Kidney (tissue), 14 donors: ENCODE measurements around the gene VPS13A. TPM values are rescaled to one million over a fixed set of nuclear protein-coding genes. Genes with fewer than 3 reads are reported as not detected.
A peak's percentile ranks its signal among the peaks of the same experiment; 100 is the strongest.

ENCODE experiments used
- DNase-seq, 5 donors: peaks; one replicate each; pipeline ENCODE4 v3.0.0-alpha.2; 2013 to 2020
- FAIRE-seq: peaks from 2 replicates; lab custom pipeline; 2012; peaks lifted over from hg19 to GRCh38; lab: Jason Lieb, UNC
- H3K27ac ChIP-seq, 2 donors: one replicate each; pipeline ENCODE4 v1.7.0; 2013; ENCODE audit warnings: low read depth in 2 of 2, low read length in 2 of 2, inconsistent platforms in 1 of 2
- H3K27me3 ChIP-seq: one replicate; pipeline ENCODE4 v1.7.1; 2013; ENCODE audit warnings: low read length, inconsistent platforms; ENCODE audit not compliant: control insufficient read depth, insufficient read depth
- H3K36me3 ChIP-seq, 3 donors: one replicate each; pipeline versions ENCODE4 v1.7.0 to v1.7.1; 2013; ENCODE audit warnings: low read length in 3 of 3, control low read depth in 1 of 3, inconsistent platforms in 1 of 3; ENCODE audit not compliant: insufficient read depth in 3 of 3, control insufficient read depth in 2 of 3
- H3K4me1 ChIP-seq, 3 donors: one replicate each; pipeline versions ENCODE4 v1.7.0 to v1.7.1; 2013; ENCODE audit warnings: low read length in 3 of 3, inconsistent platforms in 1 of 3, low read depth in 1 of 3; ENCODE audit not compliant: control insufficient read depth in 2 of 3, insufficient read depth in 2 of 3
- H3K4me3 ChIP-seq, 3 donors: one replicate each; pipeline versions ENCODE4 v1.7.0 to v1.8.1; 2013; ENCODE audit warnings: low read length in 3 of 3, control low read depth in 1 of 3, inconsistent platforms in 1 of 3
- H3K9ac ChIP-seq, 3 donors: one replicate each; pipeline versions ENCODE4 v1.7.0 to v1.7.1; 2013; ENCODE audit warnings: low read length in 3 of 3, control low read depth in 1 of 3, inconsistent platforms in 1 of 3
- H3K9me3 ChIP-seq, 3 donors: one replicate each; pipeline versions ENCODE4 v1.7.0 to v1.7.1; 2013; ENCODE audit warnings: low read length in 3 of 3, control low read depth in 1 of 3, inconsistent platforms in 1 of 3; ENCODE audit not compliant: control insufficient read depth in 2 of 3, insufficient read depth in 1 of 3
- CTCF ChIP-seq: IDR thresholded peaks from 3 replicates; pipeline ENCODE4 v1.5.1; 2012; ENCODE audit warnings: mild to moderate bottlenecking, moderate library complexity, borderline replicate concordance; ENCODE audit not compliant: insufficient read depth; ENCODE audit errors: extremely low read depth
- intact Hi-C: fragments of 100-400 bp; cut with DNase I; formaldehyde crosslinking; loops from one replicate; pipeline ENCODE4 v1.11.1; 2022
- polyA plus RNA-seq: library from polyadenylated mRNA; stranded (reverse); fragments of 350-450 nt; fragmentation: Illumina TruSeq; extraction: RNeasy Lipid Tissue Mini Kit (QIAGEN cat#74804); gene quantifications from one replicate; pipeline ENCODE4 v1.2.3, GENCODE V29; 2014; ENCODE audit warnings: low read depth, low replicate concordance; ENCODE audit not compliant: insufficient read depth
- total RNA-seq: library from RNA; stranded (reverse); fragmentation: NEBNext Ultra II Directional; extraction: Animal tissue kit (Norgen Biotek cat#: 25700); gene quantifications from one replicate; pipeline ENCODE4 v1.2.1, GENCODE V29; 2021
- donor health status: control.
- donor health status: control.
- donor health status: control.
- donor health status: control.
- donor health status: control.
- donor health status: DM: yes; HTN: yes; CAD: no.
- donor health status: Normal renal cell carcinoma (clear cell type).

VPS13A gene
- total and polyA plus RNA-seq, 2 donors from 2014 or later: 10.1 to 32.1 TPM

- FAIRE-seq: no peak
- Histone ChIP-seq H3K27ac (no peak overlapping the region), H3K4me3 (no peak overlapping the region), H3K9ac (no peak overlapping the region), H3K27me3 (no peaks in the 10 kb centered on the region), H3K4me1 (peaks cover 0 to 6% (median 4%) of the 10 kb centered on the region in 3 donors), H3K36me3 (no peaks in the 10 kb centered on the region), H3K9me3 (no peaks in the 10 kb centered on the region)
- DNase-seq: no peak
- intact Hi-C loops: loop anchor here (10.0 kb wide), 2 partner anchors 189 to 279 kb away; partner anchors contain the start of gene GNA14
- TF ChIP-seq CTCF: peak; percentile 46
Measured at GRCh38 chr9:77455312-77455927, 278.1 kb downstream of the VPS13A start.

GRCh38 chr9:77456829-77457437 is 279.6 kb downstream of the VPS13A start:
- intact Hi-C loops: loop anchor here (10.0 kb wide), 2 partner anchors 188 to 278 kb away; partner anchors contain the start of gene GNA14
- Histone ChIP-seq H3K27me3 (no peaks in the 10 kb centered on the region), H3K27ac (no peak overlapping the region), H3K9ac (no peak overlapping the region), H3K9me3 (no peaks in the 10 kb centered on the region), H3K36me3 (no peaks in the 10 kb centered on the region), H3K4me1 (peaks cover 1 to 6% (median 4%) of the 10 kb centered on the region in 3 donors), H3K4me3 (no peak overlapping the region)
- peak; percentile 89 for TF ChIP-seq CTCF
- DNase-seq (peak; percentile 84 to 93 (median 85)), FAIRE-seq (peak; percentile 72)

GRCh38 chr9:77457916-77458592 is 280.7 kb downstream of the VPS13A start:
- peak in 3 of 5 donors; percentile 61 to 89 (median 77) for DNase-seq
- intact Hi-C loops: loop anchor here (10.0 kb wide), 2 partner anchors 187 to 277 kb away; partner anchors contain the start of gene GNA14

More at GRCh38 chr9:77457916-77458592, 280.7 kb downstream of the VPS13A start:
- Histone ChIP-seq H3K27me3 (no peaks in the 10 kb centered on the region), H3K4me1 (peaks cover 4 to 6% (median 4%) of the 10 kb centered on the region in 3 donors), H3K9ac (no peak overlapping the region), H3K9me3 (no peaks in the 10 kb centered on the region), H3K36me3 (no peaks in the 10 kb centered on the region), H3K4me3 (no peak overlapping the region), H3K27ac (no peak overlapping the region)
- no peak for FAIRE-seq
- peak; percentile 86 for TF ChIP-seq CTCF
